Thyroid gland (tissue), 4 donors: ENCODE results near the gene ELL2. TPM values are rescaled to one million over a fixed set of nuclear protein-coding genes. Genes with fewer than 3 reads are reported as not detected.

ENCODE experiments used
- DNase-seq, 2 donors: peaks; one replicate each; pipeline ENCODE4 v3.0.0-alpha.2; 2019
- H3K27ac ChIP-seq, 3 donors: fragments of 200-600 bp; sonication (generic); 1 replicate in 2 of 3; 2 replicates in 1 of 3; pipeline ENCODE4 v1.5.1; 2016 to 2019; ENCODE audit warnings: mild to moderate bottlenecking in 1 of 3, moderate library complexity in 1 of 3
- H3K27me3 ChIP-seq: fragments of 200-600 bp; sonication (generic); one replicate; pipeline ENCODE4 v1.5.1; 2019
- H3K36me3 ChIP-seq, 2 donors: fragments of 200-600 bp; sonication (generic); one replicate each; pipeline ENCODE4 v1.5.1; 2016 to 2019
- H3K4me1 ChIP-seq, 2 donors: fragments of 200-600 bp; sonication (generic); one replicate each; pipeline ENCODE4 v1.5.1; 2017 to 2019
- H3K4me3 ChIP-seq, 3 donors: fragments of 200-600 bp; sonication (generic); replicated peaks in 1 of 3; 1 replicate in 2 of 3; 2 replicates in 1 of 3; pipeline ENCODE4 v1.5.1; 2016; ENCODE audit warnings: mild to moderate bottlenecking in 1 of 3
- H3K9me3 ChIP-seq: fragments of 200-600 bp; sonication (generic); one replicate; pipeline ENCODE4 v1.5.1; 2017
- POLR2A ChIP-seq, 2 donors: fragments of 450-650 bp; IDR thresholded peaks; one replicate each; pipeline ENCODE4 v1.6.1; 2017; ENCODE audit warnings: antibody characterized with exemption in 2 of 2, mild to moderate bottlenecking in 2 of 2, moderate library complexity in 1 of 2
- whole genome bisulfite sequencing, 2 donors: methylation state at CpG; one replicate each; pipeline ENCODE4 v1.1.5; 2017; 5-methylcytosine and 5-hydroxymethylcytosine counted together
- intact Hi-C: fragments of 100-400 bp; cut with DNase I; formaldehyde crosslinking; loops from one replicate; pipeline ENCODE4 v1.15.1; 2023
- total RNA-seq, 4 donors: library from RNA; depleted of rRNA; stranded (reverse); fragments of >200 nt; gene quantifications; one replicate each; pipeline ENCODE4 v1.2.3, GENCODE V29; 2016
- TF ChIP-seq, protein P1 (sequence below), 6 experiments: fragments of 200-600 bp in 3 of 6; fragments of 450-650 bp in 3 of 6; sonication (generic) in 3 of 6; IDR thresholded peaks; one replicate each; pipeline ENCODE4 v1.5.1; 2016 to 2019; ENCODE audit warnings: antibody characterized with exemption in 6 of 6, mild to moderate bottlenecking in 2 of 6, inconsistent platforms in 1 of 6, moderate library complexity in 1 of 6

The ELL2 gene
- total RNA-seq, 4 donors from 2014 or later: 56.1 to 80.2 (median 69.6) TPM

DNA sequence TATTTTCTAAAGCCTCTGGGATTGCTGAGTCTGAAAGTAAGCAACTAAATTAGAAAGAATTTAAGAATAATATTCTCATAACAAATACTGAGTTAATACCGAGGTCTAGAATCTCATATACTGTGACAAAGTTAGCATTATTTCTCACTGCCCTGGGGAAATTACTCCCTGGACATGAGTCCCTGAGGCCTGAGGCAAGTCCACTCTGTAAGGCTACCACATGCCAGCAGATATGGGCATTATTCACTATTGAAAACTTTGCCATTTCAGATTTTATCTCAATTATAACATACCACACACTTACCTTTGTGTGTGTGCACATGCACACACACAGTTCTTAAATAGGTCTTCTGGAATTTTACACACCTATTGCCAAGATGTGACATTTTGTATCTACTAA is 22.9 kb downstream of the ELL2 start:
- Histone ChIP-seq H3K36me3 (no peaks in the 10 kb centered on the region), H3K9me3 (no peaks in the 10 kb centered on the region), H3K27me3 (no peaks in the 10 kb centered on the region), H3K4me1 (peaks cover 14 to 18% of the 10 kb centered on the region in 2 donors), H3K27ac (no peak overlapping the region), H3K4me3 (no peak overlapping the region)
- TF ChIP-seq, protein P1, sequence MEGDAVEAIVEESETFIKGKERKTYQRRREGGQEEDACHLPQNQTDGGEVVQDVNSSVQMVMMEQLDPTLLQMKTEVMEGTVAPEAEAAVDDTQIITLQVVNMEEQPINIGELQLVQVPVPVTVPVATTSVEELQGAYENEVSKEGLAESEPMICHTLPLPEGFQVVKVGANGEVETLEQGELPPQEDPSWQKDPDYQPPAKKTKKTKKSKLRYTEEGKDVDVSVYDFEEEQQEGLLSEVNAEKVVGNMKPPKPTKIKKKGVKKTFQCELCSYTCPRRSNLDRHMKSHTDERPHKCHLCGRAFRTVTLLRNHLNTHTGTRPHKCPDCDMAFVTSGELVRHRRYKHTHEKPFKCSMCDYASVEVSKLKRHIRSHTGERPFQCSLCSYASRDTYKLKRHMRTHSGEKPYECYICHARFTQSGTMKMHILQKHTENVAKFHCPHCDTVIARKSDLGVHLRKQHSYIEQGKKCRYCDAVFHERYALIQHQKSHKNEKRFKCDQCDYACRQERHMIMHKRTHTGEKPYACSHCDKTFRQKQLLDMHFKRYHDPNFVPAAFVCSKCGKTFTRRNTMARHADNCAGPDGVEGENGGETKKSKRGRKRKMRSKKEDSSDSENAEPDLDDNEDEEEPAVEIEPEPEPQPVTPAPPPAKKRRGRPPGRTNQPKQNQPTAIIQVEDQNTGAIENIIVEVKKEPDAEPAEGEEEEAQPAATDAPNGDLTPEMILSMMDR (IDR thresholded peaks at IDR 0.05): no peak
- no peak for TF ChIP-seq POLR2A (IDR thresholded peaks at IDR 0.05)
- 98% methylated on average over 1 of the region's 1 CpG for WGBS, 2 donors
- intact Hi-C loops: no loop called here
- no peak for DNase-seq

DNA sequence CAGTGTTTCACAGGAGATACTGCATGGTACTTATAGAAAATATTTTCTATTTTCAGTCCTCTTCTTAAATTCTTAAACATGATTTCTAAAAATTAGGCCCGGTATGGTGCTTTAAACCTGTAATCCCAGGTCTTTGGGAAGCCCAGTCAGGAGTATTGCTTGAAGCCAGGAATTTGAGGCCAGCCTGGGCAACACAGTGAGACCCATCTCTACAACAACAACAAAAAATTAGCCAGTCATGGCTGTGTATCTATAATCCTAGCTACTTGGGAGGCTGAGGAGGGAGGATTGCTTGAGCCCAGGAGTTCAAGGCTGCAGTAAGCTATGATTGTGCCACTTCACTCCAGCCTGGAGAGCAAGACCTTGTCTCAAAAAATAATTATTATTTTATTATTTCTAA is 23.3 kb downstream of the ELL2 start:
- WGBS, 2 donors: 96 to 100% methylated on average over 1 of the region's 1 CpG
- intact Hi-C loops: no loop called here
- no peak overlapping the region for H3K4me3 ChIP-seq
- no peaks in the 10 kb centered on the region for H3K9me3 ChIP-seq
- H3K27me3 ChIP-seq: no peaks in the 10 kb centered on the region
- H3K4me1 ChIP-seq: peaks cover 10 to 18% of the 10 kb centered on the region in 2 donors
- TF ChIP-seq POLR2A (IDR thresholded peaks at IDR 0.05): no peak
- TF ChIP-seq, protein P1 (IDR thresholded peaks at IDR 0.05): no peak
- no peak for DNase-seq
- H3K27ac ChIP-seq: no peak overlapping the region
- no peaks in the 10 kb centered on the region for H3K36me3 ChIP-seq

DNA sequence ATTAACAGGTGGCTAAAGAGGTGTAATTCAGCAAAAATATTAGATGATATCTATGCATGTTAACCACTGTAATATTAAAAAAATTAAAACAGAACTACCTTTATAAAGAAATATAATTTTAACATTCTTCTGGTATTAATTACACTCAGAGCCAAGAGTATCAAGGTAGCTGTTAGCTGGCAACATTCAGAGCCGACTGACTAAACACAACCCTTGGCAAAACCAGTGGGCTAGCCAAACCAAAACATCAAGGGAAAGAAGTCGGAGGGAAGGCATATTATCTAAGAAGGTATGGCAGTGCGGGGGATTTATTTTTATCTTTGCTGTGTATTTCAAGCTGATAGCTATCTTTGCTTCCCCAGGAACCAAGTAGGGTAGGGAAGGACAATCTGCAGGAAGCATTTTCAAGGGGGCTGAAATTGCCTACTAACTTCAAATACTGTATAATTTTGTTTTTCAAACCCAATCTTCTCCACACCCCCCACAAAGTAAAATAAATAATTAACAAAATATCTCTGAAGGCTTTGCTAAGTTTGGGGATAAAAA is 24.0 kb downstream of the ELL2 start:
- 79 to 93% methylated on average over 3 of the region's 3 CpGs for WGBS, 2 donors
- Histone ChIP-seq H3K27ac (no peak overlapping the region), H3K4me3 (no peak overlapping the region), H3K36me3 (no peaks in the 10 kb centered on the region), H3K9me3 (no peaks in the 10 kb centered on the region), H3K4me1 (peaks cover 9 to 18% of the 10 kb centered on the region in 2 donors), H3K27me3 (no peaks in the 10 kb centered on the region)
- TF ChIP-seq, protein P1 (IDR thresholded peaks at IDR 0.05): no peak
- TF ChIP-seq POLR2A (IDR thresholded peaks at IDR 0.05): no peak
- intact Hi-C loops: no loop called here
- DNase-seq: no peak

DNA sequence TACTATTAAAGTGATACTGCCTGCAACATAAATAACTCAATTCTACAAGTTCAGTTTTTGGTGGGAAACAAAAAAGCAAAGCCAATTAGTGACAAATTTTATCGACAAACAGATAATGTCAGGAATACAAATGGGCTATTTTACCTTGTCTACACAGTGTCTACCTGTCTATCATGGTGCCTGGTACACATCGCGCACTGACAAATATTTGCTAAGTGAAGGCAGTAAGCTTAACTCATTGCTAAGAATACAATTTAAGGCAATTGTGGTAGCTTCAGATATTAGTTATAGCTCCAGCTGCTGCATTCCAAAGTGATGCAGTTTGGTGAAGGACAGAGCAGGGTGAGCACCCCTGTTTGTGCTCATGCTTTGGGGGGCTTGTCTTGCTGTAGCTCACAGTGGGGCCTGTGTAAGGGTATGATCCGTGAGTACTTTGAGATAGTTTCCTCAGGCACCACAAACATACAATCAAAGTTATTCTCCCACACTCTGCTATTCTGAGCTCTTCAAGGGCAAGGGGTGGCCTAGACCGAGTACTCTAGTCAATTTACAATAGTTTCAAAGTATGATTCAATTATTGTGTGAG is 24.7 kb downstream of the ELL2 start:
- no peak for DNase-seq
- no peaks in the 10 kb centered on the region for H3K36me3 ChIP-seq
- H3K9me3 ChIP-seq: no peaks in the 10 kb centered on the region
- H3K4me1 ChIP-seq: peaks cover 9 to 18% of the 10 kb centered on the region in 2 donors
- WGBS, 2 donors: 95% methylated on average over 5 of the region's 5 CpGs
- no peak overlapping the region for H3K4me3 ChIP-seq
- intact Hi-C loops: no loop called here
- no peak for TF ChIP-seq POLR2A (IDR thresholded peaks at IDR 0.05)
- TF ChIP-seq, protein P1 (IDR thresholded peaks at IDR 0.05): no peak
- H3K27ac ChIP-seq: no peak overlapping the region
- no peaks in the 10 kb centered on the region for H3K27me3 ChIP-seq

DNA sequence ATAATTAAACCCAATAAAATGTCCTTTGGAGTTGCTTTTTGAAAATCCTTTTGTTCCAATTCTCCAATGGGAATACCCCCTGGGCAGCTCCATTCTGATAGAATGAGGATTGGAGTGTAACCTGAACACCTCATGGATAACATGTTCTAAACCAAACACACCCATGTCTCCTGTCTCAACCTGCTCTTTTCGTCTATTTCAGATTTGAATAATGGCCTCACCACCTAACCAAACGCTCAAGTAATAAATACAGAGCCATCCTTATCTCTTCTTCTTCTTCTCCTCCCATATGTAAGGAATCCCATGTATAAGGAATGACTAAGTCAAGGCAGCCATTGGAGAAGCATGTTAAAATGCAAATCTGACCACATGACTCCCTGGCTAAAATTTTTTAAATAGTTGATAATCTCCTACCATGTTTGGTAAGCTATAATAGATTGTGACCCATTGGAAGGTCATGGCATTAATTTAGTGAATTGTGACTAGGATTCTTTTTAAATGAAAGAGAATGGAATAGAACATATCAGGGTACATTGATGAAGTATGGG is 26.0 kb downstream of the ELL2 start:
- DNase-seq: no peak
- WGBS, 2 donors: 94 to 98% methylated on average over 2 of the region's 2 CpGs
- Histone ChIP-seq H3K4me1 (peaks cover 6 to 8% of the 10 kb centered on the region in 2 donors), H3K27me3 (no peaks in the 10 kb centered on the region), H3K4me3 (no peak overlapping the region), H3K36me3 (no peaks in the 10 kb centered on the region), H3K9me3 (no peaks in the 10 kb centered on the region), H3K27ac (no peak overlapping the region)
- no peak for TF ChIP-seq POLR2A (IDR thresholded peaks at IDR 0.05)
- TF ChIP-seq, protein P1 (IDR thresholded peaks at IDR 0.05): no peak
- intact Hi-C loops: no loop called here
